Psoas muscle (tissue), 8 donors: ENCODE measurements around the gene APOBEC3B. TPM values are rescaled to one million over a fixed set of nuclear protein-coding genes. Genes with fewer than 3 reads are reported as not detected.
"Not testable (repeated sequence)": the region's sequence is repeated elsewhere in the genome, so short reads cannot be mapped to it uniquely, and the experiment has no call there.

Experiments used
- ATAC-seq, 4 donors: fragments of 200-7000 bp; cut with Tn5 transposase; one replicate each; pipeline ENCODE4 v1.9.1; 2020; ENCODE audit warnings: moderate library complexity in 3 of 4, mild to moderate bottlenecking in 2 of 4
- DNase-seq, 2 donors: peaks; one replicate each; pipeline ENCODE4 v3.0.0-alpha.2; 2020
- H3K27ac ChIP-seq: fragments of 200-600 bp; one replicate; pipeline ENCODE4 v1.8.0; 2022
- H3K27me3 ChIP-seq, 3 donors: fragments of 200-600 bp in 1 of 3; one replicate each; pipeline versions ENCODE4 v1.6.1 to v1.8.0; 2013 to 2022; ENCODE audit warnings: low read length in 2 of 3, mild to moderate bottlenecking in 2 of 3, moderate library complexity in 1 of 3; ENCODE audit not compliant: insufficient read depth in 3 of 3
- H3K36me3 ChIP-seq, 2 donors: fragments of 200-600 bp in 1 of 2; one replicate each; pipeline versions ENCODE4 v1.6.1 to v1.8.0; 2013 to 2022; ENCODE audit warnings: low read depth in 1 of 2, mild to moderate bottlenecking in 1 of 2, moderate library complexity in 1 of 2; ENCODE audit not compliant: insufficient read depth in 1 of 2
- H3K4me1 ChIP-seq: fragments of 200-600 bp; one replicate; pipeline ENCODE4 v1.8.0; 2022
- H3K4me3 ChIP-seq: fragments of 200-600 bp; one replicate; pipeline ENCODE4 v1.8.0; 2022; ENCODE audit warnings: mild to moderate bottlenecking
- H3K9me3 ChIP-seq: fragments of 200-600 bp; one replicate; pipeline ENCODE4 v1.8.0; 2022
- CTCF ChIP-seq: fragments of 200-600 bp; IDR thresholded peaks from one replicate; pipeline ENCODE4 v1.8.0; 2022; ENCODE audit warnings: antibody characterized with exemption
- WGBS, 3 donors: extraction: QIAGEN DNeasy Blood & Tissue Kit; methylation state at CpG; one replicate each; pipeline versions ENCODE4 v1.1.6 to v1.1.7; 2013; 5-methylcytosine and 5-hydroxymethylcytosine counted together
- intact Hi-C, 2 donors: fragments of 100-400 bp; cut with DNase I; formaldehyde crosslinking; loops; one replicate each; pipeline versions ENCODE4 v1.11.0 to v1.14.2; 2022
- polyA plus RNA-seq, 3 donors: library from polyadenylated mRNA; stranded (reverse); fragments of 200-250 nt; gene quantifications; one replicate each; pipeline ENCODE4 v1.2.3, GENCODE V29; 2013
- total RNA-seq, 4 donors: library from RNA; stranded (reverse); fragmentation: NEBNext Ultra II Directional in 2 of 4; extraction: Animal tissue kit (Norgen Biotek cat#: 25700) in 2 of 4; gene quantifications; one replicate each; pipeline versions ENCODE4 v1.2.1 to v1.2.4, GENCODE V29; 2021 to 2023
- donor health status: healthy with polysubstance abuse.
- donor health status: DM: no; HTN: no; CAD: no; lungs with moderate emphysema.
- donor health status: Bipolar disorder and iron deficiency.
- donor health status: healthy.
- donor health status: DM: yes; HTN: yes; CAD: no.
- donor health status: DM: no; HTN: no; CAD: no.
- donor health status: DM: no; HTN: no; CAD: no.
- donor health status: DM: yes; HTN: yes; CAD: no.

The APOBEC3B gene
- total and polyA plus RNA-seq, 7 donors, result 0.15 to 0.59 (median 0.30) TPM; not detected in 2

GRCh38 chr22:38996105-38996504 is 14.0 kb downstream of the APOBEC3B start:
- H3K27ac ChIP-seq, result no peak overlapping the region
- TF ChIP-seq CTCF, result no peak
- H3K9me3 ChIP-seq, result no peaks in the 10 kb centered on the region
- DNase-seq (no peak), ATAC-seq (no peak)
- H3K4me1 ChIP-seq, result no peaks in the 10 kb centered on the region
- peaks cover 0 to 38% (median 9%) of the 10 kb centered on the region in 3 donors for H3K27me3 ChIP-seq
- WGBS, 3 donors, result 49 to 59% (median 51%) methylated on average over 6 of the region's 6 CpGs
- intact Hi-C loops, result loop anchor here in 1 of 2 donors (5.0 kb wide), 1 partner anchor 39 kb away; the partner anchor contains the start of gene APOBEC3A
- no peak overlapping the region for H3K4me3 ChIP-seq
- no peaks in the 10 kb centered on the region for H3K36me3 ChIP-seq

- Histone ChIP-seq H3K4me3 (no peak overlapping the region), H3K9me3 (no peaks in the 10 kb centered on the region), H3K4me1 (no peaks in the 10 kb centered on the region), H3K27ac (no peak overlapping the region), H3K36me3 (no peaks in the 10 kb centered on the region), H3K27me3 (peaks cover 0 to 38% (median 9%) of the 10 kb centered on the region in 3 donors)
- WGBS, 3 donors, result 77 to 80% (median 78%) methylated on average over 3 of the region's 3 CpGs
- intact Hi-C loops, result loop anchor here in 1 of 2 donors (5.0 kb wide), 1 partner anchor 40 kb away; the partner anchor contains the start of gene APOBEC3A
- ATAC-seq (no peak), DNase-seq (no peak)
- no peak for TF ChIP-seq CTCF
Observed at GRCh38 chr22:38997518-38997917, 15.4 kb downstream of the APOBEC3B start.

GRCh38 chr22:39003165-39003638 is 21.1 kb downstream of the APOBEC3B start:
- WGBS, 3 donors, result 4 to 7% (median 5%) methylated on average over 7 of the region's 7 CpGs
- Histone ChIP-seq H3K36me3 (no peaks in the 10 kb centered on the region), H3K27ac (no peak overlapping the region), H3K27me3 (peaks cover 0 to 13% (median 1%) of the 10 kb centered on the region in 3 donors), H3K4me1 (no peaks in the 10 kb centered on the region), H3K4me3 (no peak overlapping the region), H3K9me3 (no peaks in the 10 kb centered on the region)
- peak; percentile 63 to 78 for DNase-seq
- ATAC-seq, result peak; percentile 74 to 89 (median 83)
- TF ChIP-seq CTCF, result peak; percentile 69
- intact Hi-C loops, result loop anchor here (1.0 to 5.0 kb wide), 3 partner anchors 76 to 133 kb away; partner anchors contain the start of gene CBX6 (in 1 of the 2)

GRCh38 chr22:39007177-39007576 is 25.0 kb downstream of the APOBEC3B start:
- no peak overlapping the region for H3K4me3 ChIP-seq
- H3K36me3 ChIP-seq, result no peaks in the 10 kb centered on the region
- no peak for TF ChIP-seq CTCF
- H3K9me3 ChIP-seq, result no peaks in the 10 kb centered on the region
- WGBS, 3 donors, result 96 to 97% (median 96%) methylated on average over 5 of the region's 5 CpGs
- DNase-seq (no peak), ATAC-seq (no peak)
- H3K4me1 ChIP-seq, result no peaks in the 10 kb centered on the region
- no peak overlapping the region for H3K27ac ChIP-seq
- H3K27me3 ChIP-seq, result peaks cover 0 to 5% (median 0%) of the 10 kb centered on the region in 3 donors
- intact Hi-C loops, result loop anchor here in 1 of 2 donors (5.0 kb wide), 2 partner anchors 110 to 240 kb away; no protein-coding TSS in a partner anchor

GRCh38 chr22:39008271-39008850 is 26.2 kb downstream of the APOBEC3B start:
- not testable (repeated sequence) for H3K36me3 ChIP-seq, ATAC-seq
- WGBS, 3 donors, result 73 to 78% (median 76%) methylated on average over 8 of the region's 8 CpGs

More at GRCh38 chr22:39008271-39008850, 26.2 kb downstream of the APOBEC3B start:
- not testable (repeated sequence) for H3K27ac ChIP-seq, H3K4me1 ChIP-seq, H3K4me3 ChIP-seq, H3K27me3 ChIP-seq, H3K9me3 ChIP-seq, DNase-seq
- intact Hi-C loops, result loop anchor here in 1 of 2 donors (5.0 kb wide), 2 partner anchors 109 to 241 kb away; no protein-coding TSS in a partner anchor
